Stimulated activated CD4-positive, alpha-beta T cell treated with anti-CD3 and anti-CD28 coated beads, Interleukin-1b, Interleukin-23, amount 100 ng/mL, for 24 hours (primary cell): Measurements from ENCODE around the gene STAG3.
"Not testable (repeated sequence)": the region's sequence is repeated elsewhere in the genome, so short reads cannot be mapped to it uniquely, and the experiment has no call there.

Experiments used
- DNase-seq, 4 experiments: peaks; one replicate each; pipeline ENCODE4 v3.0.0-alpha.2; 2020; ENCODE audit warnings: low read depth in 4 of 4, low spot score in 1 of 4

Gene STAG3

GRCh38 chr7:100171840-100172239 is 5.9 kb upstream of the STAG3 start:
- no peak for DNase-seq

GRCh38 chr7:100173806-100174495 is 3.8 kb upstream of the STAG3 start:
- DNase-seq, result no peak

- no peak for DNase-seq
Measured at GRCh38 chr7:100174582-100174981, 3.1 kb upstream of the STAG3 start.

- DNase-seq, result no peak
Measured at GRCh38 chr7:100175296-100175935, 2.3 kb upstream of the STAG3 start.

DNA sequence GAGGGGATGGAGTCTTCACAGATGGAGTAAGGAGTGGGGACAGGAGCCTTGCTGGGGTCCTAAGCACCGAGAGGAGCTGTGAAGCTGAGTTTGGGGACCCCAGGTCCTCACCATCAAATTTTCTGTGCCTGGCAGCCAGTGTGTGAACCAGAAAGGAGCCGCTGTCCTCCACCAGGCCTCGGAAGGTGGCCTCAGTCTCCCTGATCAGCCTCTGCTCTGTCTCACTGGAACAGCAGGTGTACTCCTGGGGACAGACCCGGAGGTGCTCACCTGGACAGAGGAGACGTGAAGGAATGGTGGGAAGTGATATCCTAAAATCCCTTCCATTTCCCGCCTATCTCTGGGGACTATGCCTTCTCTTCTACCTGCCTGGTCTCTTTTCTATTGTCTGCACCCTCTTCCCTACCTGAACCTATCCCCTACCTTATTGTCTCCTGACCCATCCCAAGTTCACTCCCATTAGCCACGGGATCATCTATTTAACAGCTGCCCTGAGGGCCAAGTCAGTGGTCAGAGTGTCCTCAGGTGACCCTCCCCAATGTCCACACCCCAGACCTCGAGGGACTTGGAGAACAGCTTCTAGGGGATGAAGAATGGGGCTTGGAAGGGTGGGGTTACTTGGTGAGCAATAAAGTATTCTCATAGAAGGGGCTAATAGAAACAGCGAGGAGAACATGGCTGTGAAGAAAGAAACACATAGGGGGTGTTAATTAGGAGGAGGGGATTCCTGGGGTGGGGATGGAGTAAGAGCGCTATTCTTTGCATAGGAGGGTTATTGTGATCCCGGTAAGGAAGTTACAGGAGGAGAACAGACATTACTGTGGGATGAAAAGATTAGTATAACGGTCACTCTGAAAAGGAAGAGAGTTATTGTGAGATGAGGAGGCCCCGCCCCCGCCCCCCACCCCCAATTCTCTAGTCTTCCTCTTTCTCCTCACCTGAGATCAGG is 1.3 kb upstream of the STAG3 start:
- no peak for DNase-seq

GRCh38 chr7:100180084-100180483 is 2.4 kb downstream of the STAG3 start:
- not testable (repeated sequence) for DNase-seq

DNA sequence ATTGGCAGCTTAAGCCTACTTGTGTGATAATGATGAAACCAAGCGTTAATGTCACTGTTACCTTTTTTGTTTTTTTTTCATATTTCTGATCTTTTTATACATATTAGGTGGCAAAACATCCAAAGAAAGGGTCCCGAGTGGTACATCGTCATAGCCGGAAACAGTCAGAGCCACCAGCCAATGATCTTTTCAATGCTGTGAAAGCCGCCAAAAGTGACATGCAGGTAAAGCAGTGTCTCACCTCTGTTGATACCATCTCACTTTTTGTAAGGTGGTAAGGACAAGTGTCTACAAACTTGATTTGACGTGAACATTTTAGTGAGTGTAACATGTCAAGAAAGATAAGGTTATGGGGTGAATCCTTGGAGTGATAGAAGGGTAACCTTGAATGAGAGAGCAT is 4.9 kb downstream of the STAG3 start:
- DNase-seq, result not testable (repeated sequence)

DNA sequence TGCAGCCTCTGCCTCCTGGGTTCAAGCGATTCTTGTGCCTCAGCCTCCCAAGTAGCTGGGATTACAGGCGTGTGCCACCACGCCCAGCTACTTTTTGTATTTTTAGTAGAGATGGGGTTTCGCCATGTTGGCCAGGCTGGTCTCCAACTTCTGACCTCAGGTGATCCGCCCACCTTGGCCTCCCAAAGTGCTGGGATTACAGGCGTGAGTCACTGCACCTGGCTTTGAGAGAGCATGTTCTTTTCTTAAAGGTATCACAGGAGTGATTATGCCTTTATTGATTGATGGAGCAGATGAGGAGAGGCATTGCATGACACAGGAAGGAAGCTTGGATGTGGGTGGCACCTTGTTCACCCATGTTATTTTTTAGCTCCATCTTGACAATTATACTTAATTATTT is 5.4 kb downstream of the STAG3 start:
- DNase-seq, result not testable (repeated sequence)

- DNase-seq, result no peak
Measured at GRCh38 chr7:100185726-100186125, 8.0 kb downstream of the STAG3 start.

- DNase-seq, result no peak
Measured at GRCh38 chr7:100189061-100189460, 11.3 kb downstream of the STAG3 start.

DNA sequence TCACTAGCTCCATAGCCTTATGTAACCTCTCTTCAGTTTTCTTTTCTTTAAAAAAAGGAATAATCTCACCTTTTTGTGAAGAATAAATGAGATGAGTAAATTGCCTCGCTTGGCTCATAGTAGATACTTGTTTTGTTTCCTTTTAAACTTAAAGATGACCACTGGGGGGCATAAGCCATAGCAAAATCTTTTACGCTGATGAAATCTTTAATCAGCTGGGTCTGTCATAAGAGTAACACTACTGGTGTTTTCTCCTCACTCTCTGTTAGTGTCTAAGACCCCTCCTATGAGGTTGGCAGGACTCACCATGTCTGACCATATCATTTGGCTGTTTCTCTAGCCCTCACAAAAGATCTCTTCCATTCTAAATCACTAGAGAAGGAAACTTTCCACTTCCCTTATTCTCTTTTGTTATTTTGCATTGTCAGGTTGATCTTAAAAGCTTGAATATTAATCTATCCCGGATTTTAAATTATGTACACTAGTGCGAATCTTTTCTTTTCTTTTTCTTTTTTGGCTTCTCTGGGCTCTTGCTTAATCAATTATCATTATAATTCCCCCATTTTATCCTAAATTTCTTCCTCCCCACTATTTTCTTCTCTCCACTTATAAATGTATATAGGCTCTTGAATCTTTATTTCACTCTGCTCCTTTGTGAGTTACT is 12.5 kb downstream of the STAG3 start:
- DNase-seq, result no peak

DNA sequence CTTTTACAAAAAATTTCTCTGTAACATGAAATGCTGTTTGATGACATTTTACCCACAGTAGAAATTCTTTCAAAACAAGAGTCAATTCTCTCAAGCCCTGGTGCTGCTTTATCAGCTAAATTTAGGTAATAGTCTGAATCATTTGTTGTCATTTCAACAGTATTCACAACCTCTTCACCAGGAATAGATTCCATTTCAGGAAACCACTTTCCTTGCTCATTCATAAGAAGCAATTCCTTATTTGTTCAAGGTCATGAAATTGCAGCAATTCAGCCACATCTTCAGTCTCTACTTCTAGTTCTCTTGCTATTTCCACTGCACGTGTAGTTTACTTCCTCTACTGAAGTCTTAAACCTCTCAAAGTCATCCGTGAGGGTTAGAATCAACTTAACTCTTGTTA is 14.1 kb downstream of the STAG3 start:
- no peak for DNase-seq

DNA sequence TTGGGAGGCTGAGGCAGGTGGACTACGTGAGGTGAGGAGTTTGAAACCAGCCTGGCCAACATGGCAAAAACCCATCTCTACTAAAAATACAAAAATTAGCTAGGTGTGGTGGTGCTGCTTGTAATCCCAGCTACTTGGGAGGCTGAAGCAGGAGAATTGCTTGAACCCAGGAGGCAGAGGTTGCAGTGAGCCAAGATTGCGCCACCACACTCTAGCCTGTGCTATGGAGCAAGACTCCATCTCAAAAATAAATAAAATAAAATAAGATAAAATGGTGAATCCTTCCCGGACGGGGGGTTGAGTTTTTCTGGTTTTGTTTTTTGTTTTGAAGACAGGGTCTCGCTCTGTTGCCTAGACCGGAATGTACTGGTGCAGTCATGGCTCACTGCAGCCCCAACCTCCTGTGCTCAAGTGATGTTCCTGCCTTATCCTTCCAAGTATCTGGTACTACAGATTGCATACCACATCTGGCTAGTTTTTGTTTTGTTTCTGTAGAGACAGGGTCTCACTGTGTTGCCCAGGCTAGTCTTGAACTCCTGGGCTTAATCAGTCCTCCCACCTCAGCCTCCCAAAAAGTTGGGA is 14.7 kb downstream of the STAG3 start:
- DNase-seq, result not testable (repeated sequence)

- no peak for DNase-seq
Measured at GRCh38 chr7:100192969-100193368, 15.3 kb downstream of the STAG3 start.

GRCh38 chr7:100195222-100195621 is 17.5 kb downstream of the STAG3 start:
- no peak for DNase-seq

GRCh38 chr7:100195901-100196322 is 18.2 kb downstream of the STAG3 start:
- DNase-seq, result not testable (repeated sequence)

GRCh38 chr7:100198266-100198665 is 20.5 kb downstream of the STAG3 start:
- no peak for DNase-seq

DNA sequence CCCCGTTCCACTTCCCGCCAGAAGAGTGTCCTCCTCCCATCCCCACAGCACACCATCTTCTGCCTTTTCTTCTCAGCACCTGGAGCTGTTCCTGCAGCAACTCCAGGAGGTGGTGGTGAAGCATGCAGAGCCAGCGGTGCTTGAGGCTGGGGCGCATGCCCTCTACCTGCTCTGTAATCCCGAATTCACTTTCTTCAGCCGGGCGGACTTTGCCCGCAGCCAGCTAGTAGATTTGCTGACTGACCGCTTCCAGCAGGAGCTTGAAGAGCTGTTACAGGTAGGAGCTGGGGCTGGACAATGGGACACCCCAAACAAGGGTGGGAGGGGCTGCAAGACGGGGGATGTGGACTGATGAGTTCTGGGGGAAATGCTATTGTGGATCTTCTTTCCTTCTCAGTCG is 23.0 kb downstream of the STAG3 start:
- DNase-seq, result no peak

DNA sequence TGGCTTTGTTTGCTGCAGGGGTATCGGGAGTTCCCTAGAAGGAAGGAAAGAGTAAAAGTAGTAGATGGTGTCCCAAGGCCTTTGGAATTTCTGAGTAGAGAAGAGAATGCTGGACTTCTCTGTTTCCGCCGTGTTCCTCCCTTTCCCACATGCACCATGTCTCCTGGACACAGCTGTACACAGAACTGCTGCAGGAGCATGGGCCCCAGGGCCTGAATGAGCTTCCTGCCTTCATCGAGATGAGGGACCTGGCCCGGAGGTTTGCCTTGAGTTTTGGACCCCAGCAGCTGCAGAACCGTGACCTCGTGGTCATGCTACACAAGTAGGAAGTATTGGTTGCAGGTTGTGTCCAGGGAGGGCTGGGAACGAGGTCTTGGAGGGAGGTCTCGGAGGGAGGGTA is 26.7 kb downstream of the STAG3 start:
- DNase-seq, result no peak

DNA sequence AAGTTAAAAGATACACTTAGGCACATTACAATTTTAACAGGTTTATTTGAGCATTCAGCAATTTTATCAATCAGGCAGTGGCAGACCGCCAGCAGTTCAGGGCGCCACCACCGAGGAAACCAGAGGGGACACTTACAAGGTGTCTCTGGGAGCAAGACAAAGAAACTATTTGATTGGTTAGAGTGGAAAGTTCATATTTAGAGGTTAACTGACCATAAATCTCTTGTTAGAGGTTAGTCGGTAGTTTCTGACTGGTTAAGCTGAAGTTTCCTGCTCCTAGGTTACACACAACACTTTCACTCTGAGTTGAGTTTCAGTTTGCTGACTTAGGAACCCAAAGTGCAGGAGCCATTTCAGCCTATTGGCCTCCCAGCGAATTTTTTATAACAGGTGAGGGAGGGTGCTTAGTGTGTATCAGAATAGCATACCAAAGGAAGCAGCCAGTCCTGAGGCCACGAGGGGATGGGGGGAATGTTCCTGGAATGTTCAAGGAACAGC is 31.2 kb downstream of the STAG3 start:
- no peak for DNase-seq

DNA sequence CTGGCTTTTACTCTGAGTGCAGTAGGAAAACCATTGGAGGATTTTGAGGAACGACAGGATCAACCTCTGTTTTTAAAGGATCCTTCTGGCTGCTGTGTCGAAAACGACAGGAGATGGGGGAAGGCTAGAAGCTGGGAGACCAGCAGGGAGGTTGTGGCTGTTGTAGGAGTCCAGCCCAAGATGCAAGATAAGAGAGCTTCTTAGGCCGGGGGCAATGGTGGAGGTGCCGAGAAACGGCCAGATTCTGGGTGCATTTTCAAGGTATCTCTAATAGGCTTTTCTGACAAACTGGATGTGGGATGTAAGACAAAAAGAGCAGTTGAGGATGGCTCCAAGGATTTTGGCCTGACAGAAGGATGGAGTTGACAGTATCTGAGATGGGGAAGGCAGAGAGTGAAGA is 31.8 kb downstream of the STAG3 start:
- no peak for DNase-seq
